Measurements from ENCODE around the gene MAPKAPK3. TPM values are rescaled to one million over a fixed set of nuclear protein-coding genes. Genes with fewer than 3 reads are reported as not detected.

MAPKAPK3 gene
- total and polyA plus RNA-seq, 2 experiments from 2014 or later, result 33.2 to 72.1 TPM

DNA sequence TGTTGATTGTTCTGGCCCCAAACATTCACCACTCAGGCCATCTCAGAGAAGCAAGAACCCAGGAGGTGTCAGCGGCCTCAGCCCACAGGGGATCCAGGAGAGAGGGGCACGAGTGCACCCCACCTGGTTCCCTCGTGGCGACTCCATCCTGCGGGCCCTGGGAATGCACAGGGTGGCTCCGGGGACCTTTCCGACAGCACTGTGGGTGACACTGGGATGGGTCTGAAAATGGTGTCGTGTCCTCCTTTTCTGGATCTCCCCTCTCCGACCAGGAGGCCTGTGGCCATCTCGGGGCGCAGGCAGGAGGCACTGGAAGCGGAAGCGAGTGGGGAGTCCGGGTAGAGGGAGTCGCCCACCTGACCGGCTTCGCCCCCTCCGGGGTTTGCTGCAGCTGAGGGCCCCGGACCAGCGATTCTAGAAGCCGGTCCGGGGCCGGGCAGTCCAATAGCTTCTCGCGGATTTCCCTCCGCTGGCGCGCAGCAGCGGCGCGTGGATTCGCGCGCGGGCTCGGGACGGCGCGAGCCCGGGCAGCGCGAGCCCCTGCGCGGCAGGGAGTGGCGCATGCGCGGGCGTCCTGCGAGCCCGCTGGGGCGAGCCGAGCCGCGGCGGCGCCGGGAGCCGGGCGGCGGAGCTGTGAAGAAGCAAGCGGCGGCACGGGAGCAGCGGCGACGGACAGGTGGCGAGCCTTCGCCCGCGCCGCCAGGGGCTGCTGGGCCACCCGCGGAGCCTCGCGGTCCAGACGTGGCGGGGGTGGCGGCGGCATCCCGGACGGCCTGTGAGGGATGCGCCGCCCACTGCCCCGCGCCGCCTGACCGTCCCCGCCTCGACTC is 57.6 kb downstream of the MAPKAPK3 start, which contains the start of gene DOCK3:
Gene DOCK3, plus strand, starts transcription at position 579 of the 830 bp plus-strand sequence. CDS start 337 bp downstream, outside the sequence.
- Histone ChIP-seq H2AFZ (peak within 1 kb of the TSS; percentile 53; the same call in 1 of the 2 replicates), H3F3A (ENCODE audit: insufficient read depth) (peaks cover 18% of the 10 kb centered on the region), H3K9ac (no peak within 1 kb of the TSS), H3K9me3 (ENCODE audit: low read depth) (no peaks in the 10 kb centered on the region), H3K27ac (no peak within 1 kb of the TSS), H3K79me2 (ENCODE audit: insufficient read depth) (no peaks in the 10 kb centered on the region), H3K27me3 (replicated peaks; ENCODE audit: insufficient read depth) (peaks cover 47% of the 10 kb centered on the region), H3K4me3 (peak within 1 kb of the TSS; percentile 62), H4K20me1 (ENCODE audit: insufficient read depth) (no peaks in the 10 kb centered on the region), H3K4me1 (ENCODE audit: insufficient read depth) (peaks cover 16% of the 10 kb centered on the region), H3K4me2 (ENCODE audit: unreplicated experiment) (peak within 1 kb of the TSS; percentile 39), H3K36me3 (ENCODE audit: low read depth) (no peaks in the 10 kb centered on the region), H3K9me2 (ENCODE audit: insufficient read depth) (no peaks in the 10 kb centered on the region)
- in situ Hi-C loops (cut with MboI), result no loop called here
- peak; percentile 86 for DNase-seq
- TF ChIP-seq EZH2 (IDR thresholded peaks at IDR 0.05; ENCODE audit: insufficient read depth, poor library complexity, severe bottlenecking) (no peak), EZH2phosphoT487 (IDR thresholded peaks at IDR 0.05; ENCODE audit: insufficient read depth, low read depth) (no peak)
- 9 to 15% methylated on average over 42 to 64 of the region's 89 CpGs for WGBS, 2 experiments (ENCODE audit: low coverage in 1 of 2, low lambda C conversion rate in 2 of 2, missing lambda C conversion rate in 2 of 2)

DNA sequence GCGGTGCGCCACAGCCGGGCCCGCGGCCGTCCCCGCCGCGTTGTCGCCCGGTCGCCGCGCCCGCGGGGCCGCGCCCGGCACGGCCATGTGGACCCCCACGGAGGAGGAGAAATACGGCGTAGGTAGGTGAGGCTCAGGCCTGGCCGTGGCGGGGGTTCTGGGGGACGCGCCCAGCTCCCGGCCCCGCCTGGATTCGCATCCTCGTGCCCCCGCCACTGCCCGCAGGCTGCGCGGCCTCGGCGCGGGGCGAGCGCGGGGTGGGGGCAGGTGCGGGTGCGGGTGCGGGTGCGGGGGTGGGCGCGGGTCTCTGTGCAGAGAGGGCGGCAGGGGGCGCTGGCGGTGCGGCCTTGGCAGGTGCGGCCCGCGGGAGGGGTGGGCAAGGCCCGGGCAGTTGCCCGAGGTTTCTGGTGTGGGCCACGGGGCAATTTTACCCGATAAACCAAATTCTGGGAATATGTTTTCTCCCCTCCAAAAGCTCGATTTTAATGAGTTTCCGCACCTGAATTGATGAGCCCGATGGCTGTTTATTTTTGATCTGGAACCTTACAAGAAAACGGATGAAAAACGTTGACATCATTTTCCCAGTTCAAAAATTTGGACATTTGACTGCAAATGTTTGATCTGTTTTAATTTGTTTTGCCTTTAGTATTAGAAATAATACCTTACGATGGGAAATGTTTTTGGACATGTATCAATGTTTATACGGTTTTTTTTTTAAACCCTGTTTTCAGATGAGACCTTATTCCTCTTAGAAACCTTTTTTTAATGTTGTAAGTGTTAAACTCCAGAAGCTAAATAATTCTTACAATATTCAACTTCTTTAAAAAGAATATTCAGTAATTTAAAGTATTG is 58.5 kb downstream of the MAPKAPK3 start:
- H3K9ac ChIP-seq, result no peak overlapping the region
- H3K4me1 ChIP-seq (ENCODE audit: insufficient read depth), result peaks cover 16% of the 10 kb centered on the region
- TF ChIP-seq EZH2 (IDR thresholded peaks at IDR 0.05; ENCODE audit: insufficient read depth, poor library complexity, severe bottlenecking) (no peak), EZH2phosphoT487 (IDR thresholded peaks at IDR 0.05; ENCODE audit: insufficient read depth, low read depth) (no peak)
- in situ Hi-C loops (cut with MboI), result no loop called here
- no peaks in the 10 kb centered on the region for H3K79me2 ChIP-seq (ENCODE audit: insufficient read depth)
- H3F3A ChIP-seq (ENCODE audit: insufficient read depth), result peaks cover 18% of the 10 kb centered on the region
- H2AFZ ChIP-seq, result no peak overlapping the region
- no peaks in the 10 kb centered on the region for H3K9me3 ChIP-seq (ENCODE audit: low read depth)
- no peaks in the 10 kb centered on the region for H4K20me1 ChIP-seq (ENCODE audit: insufficient read depth)
- peak; percentile 36 for DNase-seq
- WGBS, 2 experiments (ENCODE audit: low coverage in 1 of 2, low lambda C conversion rate in 2 of 2, missing lambda C conversion rate in 2 of 2), result 5 to 9% methylated on average over 35 to 64 of the region's 65 CpGs
- H3K4me3 ChIP-seq, result peak overlapping the region; percentile 62
- no peaks in the 10 kb centered on the region for H3K9me2 ChIP-seq (ENCODE audit: insufficient read depth)
- peak overlapping the region; percentile 34 for H3K4me2 ChIP-seq (ENCODE audit: unreplicated experiment)
- peaks cover 48% of the 10 kb centered on the region for H3K27me3 ChIP-seq (replicated peaks; ENCODE audit: insufficient read depth)
- no peak overlapping the region for H3K27ac ChIP-seq
- no peaks in the 10 kb centered on the region for H3K36me3 ChIP-seq (ENCODE audit: low read depth)

DNA sequence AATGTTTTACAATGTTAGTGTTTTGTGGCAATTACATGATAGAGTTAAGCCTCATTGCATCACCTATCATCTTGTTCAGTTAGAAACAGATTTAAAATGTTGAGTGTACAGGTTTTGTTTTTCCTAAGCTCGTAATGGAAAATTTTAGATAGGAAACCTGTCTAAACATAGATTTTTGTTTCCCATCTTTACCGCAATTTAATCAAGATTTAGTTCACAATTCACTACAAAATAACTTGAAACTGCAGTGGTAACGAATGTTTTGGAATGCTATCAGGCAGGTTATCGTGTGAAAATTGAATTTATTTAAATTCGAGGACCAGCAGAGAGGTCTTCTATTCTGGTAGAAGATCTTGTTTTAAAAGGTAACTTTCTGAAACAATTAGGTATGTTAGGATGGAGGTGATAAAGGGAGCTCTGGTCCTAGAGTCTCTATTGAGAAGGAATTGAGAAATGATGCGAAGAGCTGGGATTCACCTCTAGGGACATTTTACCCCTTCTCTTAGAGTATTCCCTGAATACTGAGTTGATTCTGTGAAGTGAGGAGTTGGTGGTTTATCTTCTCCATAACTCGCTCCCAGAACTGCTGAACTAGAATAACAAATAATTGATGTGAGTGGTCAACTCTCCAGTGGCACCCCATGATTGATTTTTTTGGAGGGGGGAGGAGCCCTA is 59.2 kb downstream of the MAPKAPK3 start:
- Histone ChIP-seq H3K4me3 (no peak overlapping the region), H3F3A (ENCODE audit: insufficient read depth) (peaks cover 11% of the 10 kb centered on the region), H3K27ac (no peak overlapping the region), H2AFZ (no peak overlapping the region), H4K20me1 (ENCODE audit: insufficient read depth) (no peaks in the 10 kb centered on the region), H3K9ac (no peak overlapping the region), H3K4me2 (ENCODE audit: unreplicated experiment) (no peak overlapping the region), H3K36me3 (ENCODE audit: low read depth) (no peaks in the 10 kb centered on the region), H3K27me3 (replicated peaks; ENCODE audit: insufficient read depth) (peaks cover 48% of the 10 kb centered on the region), H3K9me2 (ENCODE audit: insufficient read depth) (no peaks in the 10 kb centered on the region), H3K79me2 (ENCODE audit: insufficient read depth) (no peaks in the 10 kb centered on the region), H3K4me1 (ENCODE audit: insufficient read depth) (peaks cover 9% of the 10 kb centered on the region), H3K9me3 (ENCODE audit: low read depth) (no peaks in the 10 kb centered on the region)
- no peak for DNase-seq
- 87 to 88% methylated on average over 7 of the region's 7 CpGs for WGBS, 2 experiments (ENCODE audit: low coverage in 1 of 2, low lambda C conversion rate in 2 of 2, missing lambda C conversion rate in 2 of 2)
- in situ Hi-C loops (cut with MboI), result no loop called here
- TF ChIP-seq EZH2 (IDR thresholded peaks at IDR 0.05; ENCODE audit: insufficient read depth, poor library complexity, severe bottlenecking), result no peak

DNA sequence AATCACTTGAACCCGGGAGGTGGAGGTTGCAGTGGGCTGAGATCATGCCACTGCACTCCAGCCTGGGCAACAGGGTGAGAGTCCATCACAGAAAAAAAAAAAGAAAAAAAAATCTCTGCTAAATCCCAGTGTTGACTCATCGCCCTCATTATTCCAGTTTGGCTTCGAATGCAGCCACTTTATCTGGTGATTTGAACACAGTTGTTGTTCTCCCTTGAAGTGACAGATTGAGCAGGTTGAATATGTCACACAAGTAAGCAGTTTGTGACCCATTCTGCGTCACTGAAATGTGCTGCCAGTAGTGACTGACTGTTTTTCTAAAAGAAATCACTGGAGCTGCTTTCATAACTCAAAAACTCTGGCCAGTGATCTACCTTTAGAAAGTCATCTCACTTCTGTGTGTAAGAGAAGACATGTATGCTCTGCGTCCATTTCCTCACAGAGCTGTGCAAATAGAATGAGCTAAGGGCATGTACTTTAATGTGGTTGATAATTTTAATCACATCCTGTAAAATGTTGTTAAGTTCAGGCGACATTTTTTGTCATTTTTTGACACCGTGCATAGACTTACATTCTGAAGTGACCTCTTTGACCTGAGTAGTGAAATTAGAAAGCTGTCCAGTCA is 70.3 kb downstream of the MAPKAPK3 start:
- H3F3A ChIP-seq (ENCODE audit: insufficient read depth), result no peaks in the 10 kb centered on the region
- H3K27me3 ChIP-seq (replicated peaks; ENCODE audit: insufficient read depth), result 0 out of 2 replicates have a peak, but pooled peaks cover 4% of the 10 kb centered on the region
- DNase-seq, result peak; percentile 33
- H3K4me2 ChIP-seq (ENCODE audit: unreplicated experiment), result no peak overlapping the region
- no peaks in the 10 kb centered on the region for H3K79me2 ChIP-seq (ENCODE audit: insufficient read depth)
- no peak overlapping the region for H2AFZ ChIP-seq
- 45 to 54% methylated on average over 7 of the region's 7 CpGs for WGBS, 2 experiments (ENCODE audit: low coverage in 1 of 2, low lambda C conversion rate in 2 of 2, missing lambda C conversion rate in 2 of 2)
- H3K9me3 ChIP-seq (ENCODE audit: low read depth), result no peaks in the 10 kb centered on the region
- H3K4me1 ChIP-seq (ENCODE audit: insufficient read depth), result no peaks in the 10 kb centered on the region
- in situ Hi-C loops (cut with MboI), result no loop called here
- H3K9me2 ChIP-seq (ENCODE audit: insufficient read depth), result no peaks in the 10 kb centered on the region
- no peak overlapping the region for H3K4me3 ChIP-seq
- TF ChIP-seq EZH2 (IDR thresholded peaks at IDR 0.05; ENCODE audit: insufficient read depth, poor library complexity, severe bottlenecking), result no peak
- no peak for TF ChIP-seq EZH2phosphoT487 (IDR thresholded peaks at IDR 0.05; ENCODE audit: insufficient read depth, low read depth)
- H3K36me3 ChIP-seq (ENCODE audit: low read depth), result no peaks in the 10 kb centered on the region
- H3K27ac ChIP-seq, result no peak overlapping the region
- H3K9ac ChIP-seq, result no peak overlapping the region
- H4K20me1 ChIP-seq (ENCODE audit: insufficient read depth), result no peaks in the 10 kb centered on the region

Data from GM23248 (cell line).